ENCODE measurements around the gene AZGP1. TPM values are rescaled to one million over a fixed set of nuclear protein-coding genes. Genes with fewer than 3 reads are reported as not detected.
A peak's percentile ranks its signal among the peaks of the same experiment; 100 is the strongest.

AZGP1 gene
- total and polyA plus RNA-seq, 2 of the 13 experiments (the other 11 are each of a cell fraction or from before 2014, with no cell fraction given), result 93.8 to 229 TPM

GRCh38 chr7:99918959-99919813 lies 56.6 kb downstream of the AZGP1 start, which contains the start of gene TRIM4 (continued):
- peak; percentile 63 for TF ChIP-seq DBP (CRISPR knock-in tag; IDR thresholded peaks at IDR 0.05; ENCODE audit: not compliant biosample characterization)
- 0 out of 2 replicates have a peak, but pooled peaks have one; percentile 59 for TF ChIP-seq ZNF576 (CRISPR knock-in tag; IDR thresholded peaks at IDR 0.05)
- TF ChIP-seq SOX5 (CRISPR knock-in tag; IDR thresholded peaks at IDR 0.05; ENCODE audit: borderline replicate concordance), result peak; percentile 44; the same call in 1 of the 2 replicates
- peak; percentile 91 for TF ChIP-seq POLR2G (IDR thresholded peaks at IDR 0.05; ENCODE audit: low read depth, low read length)
- TF ChIP-seq PAX8 (CRISPR knock-in tag; IDR thresholded peaks at IDR 0.05; ENCODE audit: borderline replicate concordance), result no peak
- TF ChIP-seq SIX4 (CRISPR knock-in tag; IDR thresholded peaks at IDR 0.05), result no peak
- TF ChIP-seq GMEB2 (CRISPR knock-in tag; IDR thresholded peaks at IDR 0.05; ENCODE audit: low read depth), result peak; percentile 76; the same call in 1 of the 2 replicates
- TF ChIP-seq CBFB (CRISPR knock-in tag; IDR thresholded peaks at IDR 0.05), result peak; percentile 82
- TF ChIP-seq SMARCC2 (IDR thresholded peaks at IDR 0.05), result no peak
- TF ChIP-seq IRF2 (CRISPR knock-in tag; IDR thresholded peaks at IDR 0.05), result peak; percentile 84; the same call in 1 of the 2 replicates
- TF ChIP-seq MED1 (CRISPR knock-in tag; IDR thresholded peaks at IDR 0.05), result peak; percentile 43; the same call in 1 of the 2 replicates
- TF ChIP-seq ZNF136 (CRISPR knock-in tag; IDR thresholded peaks at IDR 0.05; ENCODE audit: low read depth), result 0 out of 2 replicates have a peak, but pooled peaks have one; percentile 6
- no peak for TF ChIP-seq E2F5 (CRISPR knock-in tag; conservative IDR thresholded peaks at IDR 0.05)
- peak; percentile 25; the same call in 1 of the 2 replicates for TF ChIP-seq FOXA3 (CRISPR knock-in tag; IDR thresholded peaks at IDR 0.05)
- TF ChIP-seq ZNF543 (CRISPR knock-in tag; IDR thresholded peaks at IDR 0.05), result 0 out of 2 replicates have a peak, but pooled peaks have one; percentile 30
- no peak for TF ChIP-seq GPN1 (CRISPR knock-in tag; IDR thresholded peaks at IDR 0.05; ENCODE audit: borderline replicate concordance)
- no peak for TF ChIP-seq MEIS2 (CRISPR knock-in tag; IDR thresholded peaks at IDR 0.05)
- 0 out of 2 replicates have a peak, but pooled peaks have one; percentile 8 for TF ChIP-seq MTF2 (CRISPR knock-in tag; IDR thresholded peaks at IDR 0.05; ENCODE audit: borderline replicate concordance)
- peak; percentile 57 for TF ChIP-seq IKZF4 (CRISPR knock-in tag; IDR thresholded peaks at IDR 0.05; ENCODE audit: borderline replicate concordance, low read depth, not compliant biosample characterization)
- TF ChIP-seq TP53 (CRISPR knock-in tag; conservative IDR thresholded peaks at IDR 0.05), result no peak
- no peak for TF ChIP-seq MIXL1 (CRISPR knock-in tag; IDR thresholded peaks at IDR 0.05)
- TF ChIP-seq MYC (CRISPR knock-in tag; IDR thresholded peaks at IDR 0.05; ENCODE audit: borderline replicate concordance), result peak; percentile 81
- peak; percentile 97 for TF ChIP-seq ELF4 (CRISPR knock-in tag; IDR thresholded peaks at IDR 0.05; ENCODE audit: borderline replicate concordance)
- TF ChIP-seq FOXP1 (IDR thresholded peaks at IDR 0.05), result no peak
- no peak for TF ChIP-seq FOXP1 (CRISPR knock-in tag; IDR thresholded peaks at IDR 0.05)
- 0 out of 2 replicates have a peak, but pooled peaks have one; percentile 36 for TF ChIP-seq ZNF274 (CRISPR knock-in tag; IDR thresholded peaks at IDR 0.05)
- peak; percentile 69 for TF ChIP-seq ESRRA (CRISPR knock-in tag; IDR thresholded peaks at IDR 0.05; ENCODE audit: low read depth)
- peak; percentile 2; the same call in 1 of the 2 replicates for TF ChIP-seq ZNF235 (CRISPR knock-in tag; IDR thresholded peaks at IDR 0.05; ENCODE audit: borderline replicate concordance)
- TF ChIP-seq ZNF333 (CRISPR knock-in tag; IDR thresholded peaks at IDR 0.05; ENCODE audit: borderline replicate concordance), result peak; percentile 87

All from HepG2 (cell line).